Endothelial cell of umbilical vein (primary cell): ENCODE data around the gene TRIM40. TPM values are rescaled to one million over a fixed set of nuclear protein-coding genes. Genes with fewer than 3 reads are reported as not detected.

Source experiments
- BruUV-seq: library from RNA; stranded (reverse); fragments of 400-500 nt; replicated peaks from 2 replicates; lab custom pipeline; 2021; lab: Mats Ljungman, UMichigan
- CTCF ChIA-PET: fragments of 300-600, 350-600 bp; sonication (Branson Sonifier 250); formaldehyde crosslinking; loops from one replicate; lab custom pipeline; 2021; ENCODE audit warnings: antibody characterized with exemption, inconsistent platforms; lab: Charles Lee
- POLR2A ChIA-PET: fragments of 300-600, 350-600 bp; sonication (Branson Sonifier 250); formaldehyde crosslinking; loops from one replicate; lab custom pipeline; 2021; ENCODE audit warnings: antibody characterized with exemption, inconsistent platforms; lab: Charles Lee
- DNase-seq: peaks from one replicate; pipeline ENCODE4 v3.0.0-alpha.2; 2011; ENCODE audit warnings: low read depth, low spot score
- FAIRE-seq: peaks from 2 replicates; lab custom pipeline; 2011; peaks lifted over from hg19 to GRCh38; lab: Jason Lieb, UNC
- H2AFZ ChIP-seq: 2 replicates; pipeline ENCODE4 v1.6.0; 2012; ENCODE audit warnings: low read depth, low read length, control low read depth, inconsistent platforms
- H3K27ac ChIP-seq: 2 replicates; pipeline ENCODE4 v1.5.1; 2011; ENCODE audit warnings: low read depth, mild to moderate bottlenecking, control low read depth, low read length, moderate library complexity; ENCODE audit not compliant: insufficient read depth
- H3K27me3 ChIP-seq, 2 experiments: 2 replicates each; pipeline versions ENCODE4 v1.6.0 to v1.6.1; 2011; ENCODE audit warnings: low read length in 2 of 2, mixed read lengths in 1 of 2; ENCODE audit not compliant: control insufficient read depth in 2 of 2, insufficient read depth in 2 of 2
- H3K36me3 ChIP-seq, 2 experiments: 2 replicates in 1 of 2; 3 replicates in 1 of 2; pipeline ENCODE4 v1.5.1; 2011; ENCODE audit warnings: low read length in 2 of 2, mild to moderate bottlenecking in 1 of 2, moderate library complexity in 1 of 2; ENCODE audit not compliant: control insufficient read depth in 2 of 2, insufficient read depth in 2 of 2; ENCODE audit errors: extremely low read depth in 1 of 2
- H3K4me1 ChIP-seq: 3 replicates; pipeline ENCODE4 v1.5.1; 2011; ENCODE audit warnings: mild to moderate bottlenecking, low read length; ENCODE audit not compliant: control insufficient read depth, insufficient read depth; ENCODE audit errors: extremely low read depth
- H3K4me2 ChIP-seq: 2 replicates; pipeline ENCODE4 v1.6.1; 2011; ENCODE audit warnings: low read length, control low read depth, mixed read lengths; ENCODE audit not compliant: insufficient read depth
- H3K4me3 ChIP-seq, 3 experiments: fragments of 200-600 bp in 1 of 3; sonication (generic), shearing (Covaris generic) in 1 of 3; replicated peaks in 1 of 3; 2 replicates each; pipeline ENCODE4 v1.5.1; 2011 to 2016; ENCODE audit warnings: control low read depth in 3 of 3, low read length in 3 of 3, mild to moderate bottlenecking in 2 of 3, inconsistent platforms in 1 of 3, low read depth in 1 of 3, moderate library complexity in 1 of 3; ENCODE audit not compliant: insufficient read depth in 1 of 3
- H3K79me2 ChIP-seq: 2 replicates; pipeline ENCODE4 v1.6.0; 2012; ENCODE audit warnings: low read length, inconsistent platforms; ENCODE audit not compliant: control insufficient read depth, insufficient read depth
- H3K9ac ChIP-seq: replicated peaks from 2 replicates; pipeline ENCODE3; 2011; ENCODE audit warnings: low read length, control low read depth; ENCODE audit not compliant: insufficient read depth; ENCODE audit errors: extremely low read depth
- H3K9me1 ChIP-seq: replicated peaks from 3 replicates; pipeline ENCODE4 v1.6.0; 2011; ENCODE audit warnings: mild to moderate bottlenecking, low read length; ENCODE audit not compliant: control insufficient read depth, insufficient read depth; ENCODE audit errors: extremely low read depth
- H3K9me3 ChIP-seq: replicated peaks from 2 replicates; pipeline ENCODE4 v1.5.1; 2012; ENCODE audit warnings: low read length, inconsistent platforms; ENCODE audit not compliant: control insufficient read depth, insufficient read depth
- H4K20me1 ChIP-seq: replicated peaks from 2 replicates; pipeline ENCODE3; 2011; ENCODE audit warnings: mild to moderate bottlenecking, low read length; ENCODE audit not compliant: control insufficient read depth, insufficient read depth; ENCODE audit errors: extremely low read depth
- CTCF ChIP-seq, 2 donors: IDR thresholded peaks; 1 replicate in 1 of 2; 2 replicates in 1 of 2; pipeline ENCODE4 v1.5.1; 2011; ENCODE audit warnings: low read length in 2 of 2, mild to moderate bottlenecking in 2 of 2, moderate library complexity in 2 of 2, control low read depth in 1 of 2, inconsistent platforms in 1 of 2, low read depth in 1 of 2; ENCODE audit not compliant: insufficient read depth in 1 of 2; ENCODE audit errors: extremely low read depth in 1 of 2
- EZH2 ChIP-seq: IDR thresholded peaks from 2 replicates; pipeline ENCODE4 v1.6.1; 2012; ENCODE audit warnings: borderline replicate concordance, low read depth, mild to moderate bottlenecking, moderate library complexity, low read length, inconsistent platforms; ENCODE audit not compliant: severe bottlenecking
- FOS ChIP-seq: IDR thresholded peaks from 2 replicates; pipeline ENCODE4 v1.6.1; 2011; ENCODE audit warnings: mild to moderate bottlenecking, low read length, moderate library complexity, borderline replicate concordance; ENCODE audit not compliant: insufficient read depth
- GATA2 ChIP-seq: IDR thresholded peaks from 2 replicates; pipeline ENCODE4 v1.7.0; 2011; ENCODE audit warnings: low read depth, mild to moderate bottlenecking, moderate library complexity, mixed read lengths, low read length; ENCODE audit not compliant: insufficient read length, insufficient read depth
- JUN ChIP-seq: IDR thresholded peaks from 2 replicates; pipeline ENCODE4 v1.6.1; 2011; ENCODE audit warnings: borderline replicate concordance, low read depth; ENCODE audit not compliant: insufficient read length, insufficient read depth
- MYC ChIP-seq: IDR thresholded peaks from one replicate; pipeline ENCODE4 v1.6.1; 2011; ENCODE audit warnings: mild to moderate bottlenecking, low read depth, low read length
- POLR2A ChIP-seq: IDR thresholded peaks from 2 replicates; pipeline ENCODE4 v1.6.1; 2012; ENCODE audit warnings: low read depth, mild to moderate bottlenecking, control low read depth, low read length
- POLR2AphosphoS5 ChIP-seq: IDR thresholded peaks from 2 replicates; pipeline ENCODE4 v1.6.1; 2012; ENCODE audit warnings: low read depth, mild to moderate bottlenecking, control low read depth, low read length, moderate library complexity; ENCODE audit not compliant: insufficient read depth
- dilution Hi-C: fragments of 300-500 bp; cut with MboI; formaldehyde crosslinking; loops from one replicate; pipeline ENCODE4 v1.15.0; 2019; ENCODE audit warnings: low sequenced_read_pairs; ENCODE audit not compliant: extremely low pct_ligation_motif_present
- intact Hi-C: fragments of 100-400 bp; cut with micrococcal nuclease; formaldehyde crosslinking; loops from one replicate; pipeline ENCODE4 v1.10.0; 2022
- polyA plus RNA-seq, 4 experiments: library from polyadenylated mRNA; depleted of rRNA in 3 of 4; stranded (reverse) in 3 of 4; unstranded in 1 of 4; fragments of >200 nt; gene quantifications; 2 replicates each; pipeline versions ENCODE4 v1.2.1 to v1.2.3, GENCODE V29; 2011 to 2012; ENCODE audit warnings: missing spikeins in 1 of 4
- total RNA-seq: library from RNA; stranded (reverse); gene quantifications from 2 replicates; pipeline ENCODE4 v1.2.3, GENCODE V29; 2021
- TF ChIP-seq, protein P1 (sequence below): IDR thresholded peaks from 2 replicates; pipeline ENCODE4 v1.6.1; 2011; ENCODE audit not compliant: insufficient read depth, insufficient read length

The TRIM40 gene
- total and polyA plus RNA-seq, 2 donors (not counting 3 experiments of a cell fraction or from before 2014, with no cell fraction given), result not detected

GRCh38 chr6:30087876-30088275 is 48.1 kb upstream of the TRIM40 start:
- BruUV-seq, result no TSS peak
- dilution Hi-C loops, result no loop called here

More at GRCh38 chr6:30087876-30088275, 48.1 kb upstream of the TRIM40 start:
- Histone ChIP-seq H3K27ac (no peak overlapping the region), H2AFZ (no peak overlapping the region), H3K4me2 (no peak overlapping the region), H3K9me1 (no peaks in the 10 kb centered on the region), H3K36me3 (no peaks in the 10 kb centered on the region), H3K79me2 (no peaks in the 10 kb centered on the region), H3K9me3 (no peaks in the 10 kb centered on the region), H3K4me3 (no peak overlapping the region), H3K9ac (no peak overlapping the region), H3K27me3 (peaks cover 13 to 28% of the 10 kb centered on the region in 2 experiments), H4K20me1 (no peaks in the 10 kb centered on the region), H3K4me1 (no peaks in the 10 kb centered on the region)
- intact Hi-C loops, result no loop called here
- no peak for FAIRE-seq
- CTCF ChIA-PET, result interaction anchor here (1.2 to 2.2 kb wide), 4 partner anchors 16 to 239 kb away, joined by 3 to 15 read pairs (median 4); no protein-coding TSS in a partner anchor
- no peak for DNase-seq
- TF ChIP-seq FOS (no peak), GATA2 (no peak), MYC (no peak), CTCF (IDR thresholded peaks at IDR 0.05; ENCODE audit: extremely low read depth in 1 of 2, insufficient read depth in 1 of 2, low read depth in 1 of 2, low read length in 2 of 2) (no peak), POLR2A (no peak), JUN (no peak), POLR2AphosphoS5 (no peak), EZH2 (no peak)
- TF ChIP-seq, protein P1, sequence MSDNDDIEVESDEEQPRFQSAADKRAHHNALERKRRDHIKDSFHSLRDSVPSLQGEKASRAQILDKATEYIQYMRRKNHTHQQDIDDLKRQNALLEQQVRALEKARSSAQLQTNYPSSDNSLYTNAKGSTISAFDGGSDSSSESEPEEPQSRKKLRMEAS, result no peak
- POLR2A ChIA-PET, result no interaction called here
